Neuronal stem cell (in vitro differentiated cells): ENCODE results near the gene TUB.

Experiments
- DNase-seq: peaks from one replicate; pipeline ENCODE4 v3.0.0-alpha.2; 2013; ENCODE audit warnings: low spot score
- H2AFZ ChIP-seq: one replicate; pipeline ENCODE4 v1.6.1; 2013; ENCODE audit warnings: mild to moderate bottlenecking, low read length, inconsistent platforms
- H2AK5ac ChIP-seq: 2 replicates; pipeline ENCODE4 v1.6.1; 2013; ENCODE audit warnings: low read depth, mild to moderate bottlenecking, inconsistent platforms, low read length, moderate library complexity, mixed read lengths
- H2BK120ac ChIP-seq: 2 replicates; pipeline ENCODE4 v1.6.1; 2013; ENCODE audit warnings: low read depth, mild to moderate bottlenecking, inconsistent platforms, low read length, moderate library complexity, mixed read lengths
- H2BK12ac ChIP-seq: one replicate; pipeline ENCODE4 v1.6.1; 2013; ENCODE audit warnings: low read length, inconsistent platforms
- H2BK15ac ChIP-seq: 2 replicates; pipeline ENCODE4 v1.6.1; 2013; ENCODE audit warnings: mild to moderate bottlenecking, low read length, inconsistent platforms, mixed read lengths
- H2BK5ac ChIP-seq: one replicate; pipeline ENCODE4 v1.6.1; 2013; ENCODE audit warnings: inconsistent platforms, mild to moderate bottlenecking, low read length, moderate library complexity
- H3K14ac ChIP-seq: one replicate; pipeline ENCODE4 v1.6.1; 2013; ENCODE audit warnings: low read length, inconsistent platforms
- H3K18ac ChIP-seq: 2 replicates; pipeline ENCODE4 v1.6.1; 2013; ENCODE audit warnings: low read length, inconsistent platforms
- H3K23ac ChIP-seq: 2 replicates; pipeline ENCODE4 v1.6.1; 2013; ENCODE audit warnings: low read depth, mild to moderate bottlenecking, mixed read lengths, low read length, inconsistent platforms; ENCODE audit not compliant: poor library complexity
- H3K27ac ChIP-seq: replicated peaks from 3 replicates; pipeline ENCODE4 v1.5.1; 2013; ENCODE audit warnings: low read length, inconsistent platforms
- H3K27me3 ChIP-seq, 3 experiments: 2 replicates each; pipeline ENCODE4 v1.6.1; 2013; ENCODE audit warnings: low read length in 3 of 3, mild to moderate bottlenecking in 2 of 3, inconsistent platforms in 1 of 3, low read depth in 1 of 3, mixed read lengths in 1 of 3, moderate library complexity in 1 of 3; ENCODE audit not compliant: control insufficient read depth in 3 of 3, insufficient read depth in 3 of 3
- H3K36me3 ChIP-seq, 2 donors: replicated peaks in 1 of 2; 2 replicates each; pipeline ENCODE4 v1.6.1; 2013; ENCODE audit warnings: low read length in 2 of 2; ENCODE audit not compliant: control insufficient read depth in 2 of 2, insufficient read depth in 2 of 2
- H3K4ac ChIP-seq: 2 replicates; pipeline ENCODE4 v1.6.1; 2013; ENCODE audit warnings: inconsistent platforms, mild to moderate bottlenecking, low read length, moderate library complexity
- H3K4me1 ChIP-seq, 2 donors: 1 replicate in 1 of 2; 2 replicates in 1 of 2; pipeline ENCODE4 v1.6.1; 2013; ENCODE audit warnings: low read length in 2 of 2, low read depth in 1 of 2; ENCODE audit not compliant: control insufficient read depth in 2 of 2, insufficient read depth in 1 of 2
- H3K4me2 ChIP-seq: one replicate; pipeline ENCODE4 v1.6.1; 2013; ENCODE audit warnings: mild to moderate bottlenecking, low read length, inconsistent platforms; ENCODE audit not compliant: insufficient read depth, poor library complexity, severe bottlenecking
- H3K4me3 ChIP-seq, 2 donors: 2 replicates each; pipeline ENCODE4 v1.5.1; 2013; ENCODE audit warnings: low read length in 2 of 2, mild to moderate bottlenecking in 2 of 2, inconsistent platforms in 1 of 2, moderate library complexity in 1 of 2
- H3K79me1 ChIP-seq: one replicate; pipeline ENCODE4 v1.6.1; 2013; ENCODE audit warnings: low read depth, mild to moderate bottlenecking, inconsistent platforms, low read length, moderate library complexity
- H3K9ac ChIP-seq: one replicate; pipeline ENCODE4 v1.6.1; 2013; ENCODE audit warnings: mild to moderate bottlenecking, low read depth, low read length, inconsistent platforms; ENCODE audit not compliant: poor library complexity
- H3K9me3 ChIP-seq, 2 donors: replicated peaks in 1 of 2; 2 replicates each; pipeline versions ENCODE3 to v1.6.1; 2013; ENCODE audit warnings: low read length in 2 of 2, mild to moderate bottlenecking in 2 of 2, inconsistent platforms in 1 of 2, low read depth in 1 of 2, mixed read lengths in 1 of 2, moderate library complexity in 1 of 2; ENCODE audit not compliant: control insufficient read depth in 2 of 2, insufficient read depth in 1 of 2
- H4K8ac ChIP-seq: one replicate; pipeline ENCODE4 v1.6.1; 2013; ENCODE audit warnings: low read depth, mild to moderate bottlenecking, inconsistent platforms, low read length, moderate library complexity
- H4K91ac ChIP-seq: one replicate; pipeline ENCODE4 v1.6.1; 2013; ENCODE audit warnings: low read length, low read depth, mild to moderate bottlenecking, inconsistent platforms; ENCODE audit not compliant: poor library complexity
- WGBS, 2 donors: extraction: QIAGEN DNeasy Blood & Tissue Kit; methylation state at CpG; one replicate each; pipeline ENCODE4 v1.1.7; 2013; ENCODE audit warnings: missing lambda C conversion rate in 2 of 2, mixed read lengths in 1 of 2; ENCODE audit not compliant: insufficient read length in 2 of 2, insufficient replicate concordance in 1 of 2; ENCODE audit errors: extremely low coverage in 2 of 2; 5-methylcytosine and 5-hydroxymethylcytosine counted together

The TUB gene

DNA sequence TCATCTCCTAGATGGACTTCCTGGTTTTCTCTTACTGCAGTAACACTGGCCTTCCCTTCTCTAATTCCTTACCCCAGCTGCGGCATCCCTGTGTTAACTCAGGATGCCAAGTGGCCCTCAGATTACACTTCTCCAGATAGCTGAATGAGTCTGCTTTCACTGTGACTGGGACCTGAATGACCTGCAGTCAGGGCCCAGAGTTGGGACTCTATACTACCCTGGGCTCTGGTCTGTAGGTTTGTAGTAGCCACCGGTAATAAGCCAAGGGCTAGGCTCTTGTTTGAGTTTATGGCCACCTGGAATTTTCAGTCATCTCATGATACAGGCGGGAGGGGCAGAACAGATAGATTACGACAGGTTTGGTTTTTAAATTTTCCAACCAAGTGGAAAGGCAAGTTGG is 24.1 kb downstream of the TUB start:
- Histone ChIP-seq H2BK5ac (no peak overlapping the region), H3K14ac (no peak overlapping the region), H3K27me3 (no peaks in the 10 kb centered on the region), H2BK15ac (no peak overlapping the region), H3K18ac (no peak overlapping the region), H2BK120ac (no peak overlapping the region), H3K36me3 (peaks cover 55 to 88% of the 10 kb centered on the region in 2 donors), H3K4me1 (no peaks in the 10 kb centered on the region), H2BK12ac (no peak overlapping the region), H3K4me2 (no peak overlapping the region), H4K91ac (no peak overlapping the region), H3K27ac (no peak overlapping the region), H4K8ac (no peak overlapping the region), H3K9ac (no peak overlapping the region), H2AK5ac (no peak overlapping the region), H3K23ac (no peak overlapping the region), H2AFZ (no peak overlapping the region), H3K79me1 (peaks cover 3% of the 10 kb centered on the region), H3K4ac (no peak overlapping the region), H3K9me3 (no peaks in the 10 kb centered on the region), H3K4me3 (no peak overlapping the region)
- no CpG with 5 or more reads among the region's 4 CpGs for WGBS, 2 donors
- DNase-seq: no peak

DNA sequence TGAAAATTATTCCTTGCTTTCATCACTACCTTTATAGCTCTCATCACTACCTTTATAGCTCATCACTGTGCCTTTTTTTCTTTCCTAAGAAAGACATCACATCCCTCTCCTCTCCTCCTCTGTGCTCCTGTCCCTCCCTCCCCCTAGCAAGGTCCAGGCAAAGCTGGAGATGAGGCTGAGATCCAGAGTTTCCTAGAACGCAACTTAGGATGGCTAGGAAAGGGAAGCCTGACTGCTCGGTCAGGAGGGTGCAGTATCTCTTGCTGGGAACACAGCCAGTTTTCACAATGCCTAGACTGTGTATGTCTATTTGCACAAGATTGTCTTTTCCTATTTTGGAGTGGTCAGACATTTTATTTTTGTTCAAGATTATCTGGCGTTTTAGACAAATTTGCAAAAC is 24.7 kb downstream of the TUB start:
- Histone ChIP-seq H3K79me1 (peaks cover 3% of the 10 kb centered on the region), H3K4me1 (no peaks in the 10 kb centered on the region), H2AFZ (no peak overlapping the region), H2BK5ac (no peak overlapping the region), H4K91ac (no peak overlapping the region), H2BK15ac (no peak overlapping the region), H3K23ac (no peak overlapping the region), H3K27me3 (no peaks in the 10 kb centered on the region), H3K4me2 (no peak overlapping the region), H2BK12ac (no peak overlapping the region), H3K36me3 (peaks cover 54 to 88% of the 10 kb centered on the region in 2 donors), H2AK5ac (no peak overlapping the region), H2BK120ac (no peak overlapping the region), H3K14ac (no peak overlapping the region), H3K4ac (no peak overlapping the region), H3K9me3 (peaks cover 0 to 1% of the 10 kb centered on the region in 2 donors), H3K9ac (no peak overlapping the region), H4K8ac (no peak overlapping the region), H3K27ac (no peak overlapping the region), H3K18ac (no peak overlapping the region), H3K4me3 (no peak overlapping the region)
- no CpG with 5 or more reads among the region's 3 CpGs for WGBS, 2 donors
- DNase-seq: no peak

DNA sequence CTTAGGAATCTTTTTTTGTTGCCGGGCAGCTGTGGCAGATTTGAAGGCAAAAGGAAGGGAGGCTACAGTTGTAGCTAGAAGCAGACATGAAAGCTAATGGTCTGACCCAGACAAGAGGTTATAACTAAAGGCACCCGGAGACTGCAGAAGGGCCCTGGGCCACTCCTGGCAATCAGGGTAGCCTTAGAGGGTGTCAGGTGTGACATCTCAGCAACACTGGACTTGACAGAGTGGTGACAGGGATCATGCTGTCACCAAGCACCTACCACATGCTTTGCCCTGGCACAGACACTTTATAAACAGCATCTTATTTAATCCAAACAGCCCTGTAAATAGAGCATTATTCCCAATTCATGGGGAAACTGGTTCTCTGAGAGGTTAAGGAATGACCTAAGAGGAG is 25.7 kb downstream of the TUB start:
- Histone ChIP-seq H3K23ac (no peak overlapping the region), H3K36me3 (peaks cover 45 to 79% of the 10 kb centered on the region in 2 donors), H2BK15ac (no peak overlapping the region), H2BK5ac (no peak overlapping the region), H4K91ac (no peak overlapping the region), H3K14ac (no peak overlapping the region), H3K27ac (no peak overlapping the region), H3K9me3 (peaks cover 0 to 1% of the 10 kb centered on the region in 2 donors), H2BK120ac (no peak overlapping the region), H3K18ac (no peak overlapping the region), H3K4ac (no peak overlapping the region), H4K8ac (no peak overlapping the region), H3K4me2 (no peak overlapping the region), H3K79me1 (peaks cover 3% of the 10 kb centered on the region), H3K9ac (no peak overlapping the region), H3K27me3 (no peaks in the 10 kb centered on the region), H3K4me3 (no peak overlapping the region), H2AK5ac (no peak overlapping the region), H2BK12ac (no peak overlapping the region), H2AFZ (no peak overlapping the region), H3K4me1 (no peaks in the 10 kb centered on the region)
- no CpG with 5 or more reads among the region's 2 CpGs for WGBS, 2 donors
- no peak for DNase-seq

GRCh38 chr11:8107642-8108041 is 26.6 kb downstream of the TUB start:
- no peak overlapping the region for H2BK120ac ChIP-seq
- H3K18ac ChIP-seq: no peak overlapping the region
- H2AK5ac ChIP-seq: no peak overlapping the region
- no peak overlapping the region for H3K9ac ChIP-seq
- no peak overlapping the region for H2BK15ac ChIP-seq
- WGBS, 2 donors: no CpG with 5 or more reads among the region's 5 CpGs
- no peak overlapping the region for H3K14ac ChIP-seq
- no peaks in the 10 kb centered on the region for H3K79me1 ChIP-seq
- peaks cover 0 to 1% of the 10 kb centered on the region in 2 donors for H3K9me3 ChIP-seq
- H3K4me3 ChIP-seq: no peak overlapping the region
- no peak overlapping the region for H3K23ac ChIP-seq
- no peaks in the 10 kb centered on the region for H3K4me1 ChIP-seq
- no peak overlapping the region for H3K4me2 ChIP-seq
- H3K4ac ChIP-seq: no peak overlapping the region
- H4K91ac ChIP-seq: no peak overlapping the region
- no peak overlapping the region for H2BK12ac ChIP-seq
- H2AFZ ChIP-seq: no peak overlapping the region
- DNase-seq: no peak
- no peak overlapping the region for H2BK5ac ChIP-seq
- no peaks in the 10 kb centered on the region for H3K27me3 ChIP-seq
- H3K27ac ChIP-seq: no peak overlapping the region
- H3K36me3 ChIP-seq: peaks cover 36 to 70% of the 10 kb centered on the region in 2 donors
- no peak overlapping the region for H4K8ac ChIP-seq
